Activated gamma-delta T cell (primary cell): Measurements from ENCODE around the gene SMYD3.

Experiments
- DNase-seq: peaks from one replicate; lab custom pipeline; 2025; lab: John Stamatoyannopoulos, UW
- total RNA-seq, 2 donors: gene quantifications; one replicate each; lab custom pipeline; 2026; lab: John Stamatoyannopoulos, UW

The SMYD3 gene
- 15.9 to 16.7 reads per million in 2 donors for total RNA-seq

DNA sequence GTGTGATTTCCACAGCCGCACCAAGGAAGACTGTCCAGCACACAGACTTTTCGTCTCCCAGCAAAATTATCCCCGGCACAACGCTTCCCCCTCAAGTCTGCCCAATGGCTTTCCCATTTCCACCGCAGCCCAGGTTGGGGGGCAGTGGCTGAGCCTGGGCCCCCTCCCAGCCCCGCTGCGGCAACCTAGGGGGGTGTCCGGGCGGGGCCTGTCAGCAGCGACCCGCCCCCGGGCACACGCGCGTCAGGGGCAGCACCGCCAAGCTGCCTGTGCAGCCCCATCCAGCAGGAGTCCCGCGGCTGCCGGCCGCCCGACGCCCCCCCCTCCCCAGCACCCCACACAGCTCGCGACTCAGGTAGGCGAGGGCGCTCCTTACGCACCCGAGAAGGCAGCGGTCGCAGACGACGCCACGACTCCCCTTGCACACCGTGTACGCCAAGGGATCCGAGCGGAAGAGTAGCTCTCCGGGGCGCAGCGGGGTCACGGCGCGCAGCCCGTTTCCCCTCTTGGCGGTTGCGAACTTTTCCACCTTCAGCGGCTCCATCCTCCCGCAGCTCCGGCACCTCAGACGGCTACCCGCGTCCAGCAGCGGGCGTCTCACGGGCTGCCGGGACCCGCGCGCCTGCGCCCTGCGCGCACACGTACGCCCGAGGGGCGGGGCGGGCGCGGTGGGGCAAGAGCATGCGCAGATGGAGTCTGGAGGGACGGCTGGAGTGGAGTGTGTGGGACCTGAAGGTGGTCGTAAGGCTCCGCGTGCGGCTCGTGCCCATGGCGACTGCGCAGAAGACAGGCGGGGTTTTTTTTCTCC is at the start of gene SMYD3:
SMYD3 (minus strand) TSS at position 606 of the 808 bp plus-strand sequence.
- peak; percentile 69 for DNase-seq

DNA sequence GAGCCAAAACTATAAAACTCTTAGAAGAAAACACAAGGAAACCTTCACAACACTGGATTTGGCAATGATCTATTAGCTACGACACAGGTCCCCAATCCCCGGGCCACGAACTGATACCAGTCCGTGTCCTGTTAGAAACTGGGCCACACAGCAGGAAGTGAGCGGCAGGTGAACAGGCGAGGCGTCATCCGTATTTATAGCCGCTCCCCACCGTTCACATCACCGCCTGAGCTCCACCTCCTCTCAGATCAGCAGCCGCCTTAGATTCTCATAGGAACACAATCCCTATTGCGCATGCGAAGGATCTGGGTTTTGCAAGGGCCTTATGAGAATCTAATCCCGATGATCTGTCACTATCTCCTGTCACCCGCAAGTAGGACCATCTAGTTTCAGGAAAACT is 47.1 kb upstream of the SMYD3 start:
- no peak for DNase-seq

GRCh38 chr1:246552110-246552509 is 45.0 kb upstream of the SMYD3 start:
- no peak for DNase-seq

- no peak for DNase-seq
Observed at GRCh38 chr1:246550402-246550801, 43.3 kb upstream of the SMYD3 start.

GRCh38 chr1:246549665-246550064 is 42.6 kb upstream of the SMYD3 start:
- DNase-seq, result no peak

GRCh38 chr1:246544001-246544400 is 36.9 kb upstream of the SMYD3 start:
- no peak for DNase-seq

- no peak for DNase-seq
Observed at GRCh38 chr1:246540738-246541491, 33.8 kb upstream of the SMYD3 start.

DNA sequence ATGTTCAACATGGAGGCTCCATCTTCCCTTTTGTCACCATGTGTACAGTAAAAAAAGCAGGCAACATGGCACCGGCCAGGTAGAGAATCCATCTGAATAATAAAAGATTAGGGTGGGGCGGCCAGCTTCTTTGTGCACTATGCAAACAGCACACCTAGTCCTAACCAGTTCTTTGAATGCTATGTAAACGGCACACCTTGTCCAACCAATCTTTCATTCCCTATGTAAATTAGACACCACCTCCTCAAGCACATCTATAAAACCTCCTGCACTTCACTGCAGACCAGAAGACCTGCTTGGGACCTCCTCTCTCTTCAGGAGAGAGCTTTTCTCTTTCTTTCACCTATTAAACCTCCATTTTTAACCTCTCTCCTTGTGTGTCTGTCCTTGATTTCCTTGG is 30.8 kb upstream of the SMYD3 start:
- no peak for DNase-seq

GRCh38 chr1:246537441-246537840 is 30.4 kb upstream of the SMYD3 start:
- no peak for DNase-seq

DNA sequence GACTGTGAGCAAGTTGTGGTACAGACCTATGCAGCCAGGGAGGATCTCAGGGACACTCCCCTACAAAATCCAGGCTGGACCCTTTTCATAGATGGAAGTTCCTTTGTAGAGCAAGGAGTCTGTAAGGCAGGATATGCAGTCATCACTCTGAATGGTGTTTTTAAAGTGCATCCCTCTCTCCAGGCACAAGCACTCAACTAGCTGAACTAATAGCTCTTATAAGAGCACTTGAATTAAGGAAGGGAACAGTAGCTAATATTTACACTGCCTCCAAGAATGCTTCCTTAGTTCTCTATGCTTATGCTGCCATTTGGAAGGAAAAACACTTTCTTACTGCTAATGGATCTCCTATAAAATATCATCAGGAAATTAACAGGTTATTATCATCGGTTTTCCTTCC is 27.0 kb upstream of the SMYD3 start:
- DNase-seq, result no peak

GRCh38 chr1:246533371-246533905 is 26.4 kb upstream of the SMYD3 start:
- no peak for DNase-seq

GRCh38 chr1:246532519-246532918 is 25.4 kb upstream of the SMYD3 start:
- DNase-seq, result no peak

GRCh38 chr1:246530482-246530881 is 23.4 kb upstream of the SMYD3 start:
- DNase-seq, result no peak

GRCh38 chr1:246528933-246529731 is 22.1 kb upstream of the SMYD3 start:
- DNase-seq, result no peak

DNA sequence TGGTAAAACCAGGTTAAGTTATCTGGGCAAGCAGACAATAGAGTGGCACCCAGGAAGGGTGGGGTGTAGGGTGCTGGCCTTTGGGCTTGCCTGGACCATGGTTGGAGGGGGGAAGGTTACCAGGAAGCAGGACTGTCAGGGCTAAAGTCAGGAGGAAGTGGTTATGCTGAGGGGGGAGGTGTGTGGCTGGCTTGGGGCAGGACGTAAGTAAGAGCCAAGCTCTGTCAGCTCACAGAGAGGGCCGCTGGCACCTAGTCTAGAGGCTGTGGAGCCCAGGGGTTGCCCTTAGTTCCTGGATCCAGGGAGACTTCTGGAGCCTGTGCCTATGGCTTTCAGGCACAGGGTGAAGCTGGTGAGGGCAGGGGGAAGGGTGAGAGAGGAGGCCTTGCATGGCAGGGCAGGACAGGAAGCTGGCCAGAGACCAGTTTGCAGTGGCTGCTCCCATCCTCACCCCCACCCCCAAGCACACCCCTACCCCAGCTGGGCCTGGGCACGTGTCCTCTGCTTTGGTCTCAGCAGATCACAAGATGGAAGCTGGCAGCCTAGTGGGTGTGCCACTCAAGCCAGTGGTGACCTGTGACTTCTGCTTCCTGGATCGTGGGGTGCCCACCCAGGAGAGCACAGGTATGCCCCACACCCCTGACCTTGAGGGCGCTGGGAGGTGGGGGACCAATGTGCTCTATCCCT is 20.5 kb upstream of the SMYD3 start:
- DNase-seq, result no peak

DNA sequence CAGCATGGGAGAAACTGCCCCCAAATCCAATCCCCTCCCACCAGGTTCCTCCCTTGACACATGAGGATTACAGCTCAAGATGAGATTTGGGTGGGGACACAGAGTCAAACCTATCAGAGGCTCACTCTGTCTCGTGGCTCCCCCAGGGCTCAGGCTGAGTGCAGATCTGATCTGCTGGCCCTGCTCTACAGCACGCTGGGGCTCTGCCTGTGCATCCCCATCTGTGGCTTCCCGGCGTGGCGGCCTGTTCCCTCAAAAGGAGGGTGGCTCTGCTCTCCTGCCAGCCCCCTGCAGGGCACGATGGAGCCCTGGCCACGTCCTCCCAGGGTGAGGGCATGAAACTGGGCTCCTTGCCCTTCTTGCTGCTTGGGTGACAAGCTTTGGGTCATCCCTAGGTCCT is 19.8 kb upstream of the SMYD3 start:
- no peak for DNase-seq

DNA sequence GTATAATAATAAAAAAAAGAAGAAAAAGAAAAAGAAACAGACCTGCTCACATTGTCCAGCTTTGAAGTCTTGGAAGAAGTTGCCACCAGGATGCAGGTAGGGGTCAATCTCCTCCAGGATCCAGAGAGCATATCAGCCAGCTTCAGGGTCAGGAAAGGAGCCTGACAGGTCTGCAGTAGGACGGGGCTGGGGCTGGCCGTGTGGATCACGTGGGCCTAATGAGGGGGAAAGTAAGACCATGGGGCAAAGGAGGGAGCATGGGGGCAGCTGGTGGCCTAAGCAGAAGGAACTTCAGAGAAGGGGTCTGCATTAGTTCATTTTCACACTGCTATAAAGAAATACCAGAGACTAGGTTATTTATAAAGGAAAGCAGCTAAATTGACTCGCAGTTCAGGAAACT is 19.3 kb upstream of the SMYD3 start:
- no peak for DNase-seq

DNA sequence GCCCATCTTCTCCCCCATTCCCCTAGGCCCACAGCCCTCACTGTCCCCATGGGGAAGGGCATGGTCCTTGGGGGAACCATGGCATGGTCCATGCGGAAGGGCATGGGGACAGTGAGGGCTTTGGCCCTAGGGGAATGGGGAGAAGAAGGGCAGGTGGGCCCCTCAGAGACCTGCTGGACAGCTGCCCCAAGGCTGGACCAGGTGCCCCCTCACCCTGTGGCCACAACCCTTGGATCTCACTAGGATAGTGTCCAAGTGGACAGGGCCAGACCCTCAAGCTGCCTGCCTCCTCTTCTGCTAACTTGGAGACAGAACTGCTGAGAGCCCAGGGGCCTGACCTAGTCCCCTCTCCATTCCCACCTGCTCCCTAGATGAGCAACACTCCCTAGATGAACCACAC is 12.4 kb upstream of the SMYD3 start:
- no peak for DNase-seq

DNA sequence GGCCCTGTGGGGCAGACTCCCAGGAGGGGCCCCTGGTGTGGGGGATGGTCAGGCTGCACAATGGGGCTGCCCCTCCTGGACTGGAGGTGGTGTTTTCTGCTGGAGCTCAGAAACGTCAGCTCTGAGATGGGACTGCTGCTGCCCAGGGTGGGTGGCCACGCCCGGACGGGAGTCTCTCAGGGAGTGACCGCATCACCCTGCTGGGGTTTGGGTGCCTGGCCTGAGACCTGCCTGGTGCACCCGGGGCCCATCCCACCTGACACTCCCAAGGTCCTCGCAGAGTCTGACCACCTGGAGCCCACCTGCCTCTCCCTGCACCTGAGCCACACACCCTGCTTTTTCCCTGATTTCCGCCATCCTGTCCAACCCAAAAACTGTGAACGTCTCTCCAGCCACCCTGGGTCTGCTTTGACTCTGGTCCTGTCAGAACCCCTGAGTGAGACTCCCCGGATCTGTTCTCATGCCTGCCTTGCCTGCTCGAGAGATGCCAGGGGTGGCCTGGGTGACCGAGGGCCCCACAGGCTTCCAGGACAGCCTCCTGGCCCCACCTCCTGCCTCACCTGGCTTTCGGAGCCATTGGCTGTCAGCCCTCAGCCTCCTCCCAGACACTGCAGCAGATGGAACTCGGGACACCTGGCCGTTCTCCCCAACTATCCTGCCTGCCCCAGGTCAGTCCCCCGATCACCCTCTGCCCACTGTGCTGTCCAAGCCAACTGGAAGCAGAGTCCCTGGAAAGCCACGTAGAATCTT is 11.6 kb upstream of the SMYD3 start:
- no peak for DNase-seq

DNA sequence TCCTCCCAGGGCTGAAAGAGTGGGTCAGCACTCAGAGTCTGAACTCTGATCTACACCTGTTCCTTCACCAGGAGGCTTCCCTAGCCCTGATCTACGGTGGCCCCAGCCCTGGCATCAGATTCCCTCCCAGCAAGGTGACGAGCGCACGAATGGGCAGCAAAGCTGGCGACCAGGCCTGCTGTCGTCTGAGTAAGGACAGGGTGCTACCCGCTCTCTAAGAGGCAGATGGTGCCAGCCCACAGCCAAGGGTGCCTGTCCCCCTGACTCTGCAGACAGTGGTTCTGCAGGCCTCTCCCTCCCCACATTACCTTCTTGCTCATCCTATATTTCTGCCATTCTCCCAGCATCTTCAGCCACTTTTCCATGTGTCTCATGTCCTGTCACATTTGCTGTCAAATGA is 10.3 kb upstream of the SMYD3 start:
- DNase-seq, result no peak

GRCh38 chr1:246516126-246516525 is 9.0 kb upstream of the SMYD3 start:
- DNase-seq, result no peak
